ENCODE measurements around the gene PLXDC2. TPM values are rescaled to one million over a fixed set of nuclear protein-coding genes. Genes with fewer than 3 reads are reported as not detected.

PLXDC2 gene
- total and polyA plus RNA-seq, 10 of the 15 experiments (the other 5 are each of a cell fraction or from before 2014, with no cell fraction given) = 0.05 to 1.8 (median 0.14) TPM; not detected in 2

DNA sequence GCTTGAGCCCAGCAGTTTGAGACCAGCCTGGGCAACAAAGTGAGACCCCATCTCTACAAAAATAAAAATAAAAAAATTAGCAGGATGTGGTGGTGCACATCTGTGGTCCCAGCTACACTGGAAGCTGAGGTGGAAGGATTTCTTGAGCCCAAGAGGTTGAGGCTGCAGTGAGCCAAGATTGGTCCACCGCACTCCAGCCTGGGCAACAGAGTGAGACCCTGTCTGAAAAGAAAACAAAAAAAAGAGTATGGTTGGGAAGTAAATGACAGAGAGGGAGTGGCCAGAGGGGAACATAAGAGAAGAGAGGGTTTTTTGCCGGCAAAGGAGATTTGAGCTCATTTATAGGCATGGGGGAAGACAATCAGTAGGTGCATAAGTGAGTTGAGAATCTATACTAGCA, 19.7 kb downstream of the PLXDC2 start:
- ChIA-PET CTCF (no interaction called here), POLR2A (no interaction called here), RAD21 (ENCODE audit: unreplicated experiment) (no interaction called here), SMC1A (ENCODE audit: uncharacterized antibody, unreplicated experiment) (interaction anchor here (1.1 kb wide), 1 partner anchor 14 kb away, joined by 3 read pairs; no protein-coding TSS in a partner anchor)
- ATAC-seq (no peak), FAIRE-seq (no peak), DNase-seq (ENCODE audit: low read depth, low spot score) (no peak)
- no TSS peak for BruUV-seq (replicated peaks)
- Histone ChIP-seq H3K36me3 (ENCODE audit: control insufficient read depth in 2 of 2, insufficient read depth in 2 of 2, low read length in 1 of 2) (no peaks in the 10 kb centered on the region), H3K27ac (ENCODE audit: control insufficient read depth, insufficient read depth) (no peak overlapping the region), H3K4me1 (ENCODE audit: control insufficient read depth, insufficient read depth, low read length) (no peaks in the 10 kb centered on the region), H2AFZ (ENCODE audit: control insufficient read depth, low read depth, low read length) (no peak overlapping the region), H3K27me3 (replicated peaks in 1 of 2; ENCODE audit: control insufficient read depth in 2 of 2, insufficient read depth in 2 of 2, low read length in 1 of 2) (no peaks in the 10 kb centered on the region), H3K9me3 (replicated peaks; ENCODE audit: control insufficient read depth, insufficient read depth, low read length) (no peaks in the 10 kb centered on the region), H3K9ac (ENCODE audit: control insufficient read depth, insufficient read depth, low read length) (no peak overlapping the region), H3K4me3 (no peak overlapping the region), H4K20me1 (ENCODE audit: control insufficient read depth, insufficient read depth) (no peaks in the 10 kb centered on the region), H3K79me2 (ENCODE audit: control insufficient read depth, insufficient read depth, low read length) (no peaks in the 10 kb centered on the region), H3K4me2 (ENCODE audit: control insufficient read depth, insufficient read depth) (no peak overlapping the region)
- intact Hi-C loops (cut with micrococcal nuclease; ENCODE audit: unreplicated experiment) (no loop called here), in situ Hi-C loops (cut with MboI) (no loop called here)
- TF ChIP-seq IKZF2 (IDR thresholded peaks at IDR 0.05) (no peak), PML (IDR thresholded peaks at IDR 0.05; ENCODE audit: low read length) (no peak), ZNF274 (IDR thresholded peaks at IDR 0.05; ENCODE audit: insufficient read depth, insufficient read length) (no peak)
- WGBS (ENCODE audit: insufficient coverage, insufficient replicate concordance, low lambda C conversion rate, missing lambda C conversion rate) = 52% methylated on average over 2 of the region's 2 CpGs

DNA sequence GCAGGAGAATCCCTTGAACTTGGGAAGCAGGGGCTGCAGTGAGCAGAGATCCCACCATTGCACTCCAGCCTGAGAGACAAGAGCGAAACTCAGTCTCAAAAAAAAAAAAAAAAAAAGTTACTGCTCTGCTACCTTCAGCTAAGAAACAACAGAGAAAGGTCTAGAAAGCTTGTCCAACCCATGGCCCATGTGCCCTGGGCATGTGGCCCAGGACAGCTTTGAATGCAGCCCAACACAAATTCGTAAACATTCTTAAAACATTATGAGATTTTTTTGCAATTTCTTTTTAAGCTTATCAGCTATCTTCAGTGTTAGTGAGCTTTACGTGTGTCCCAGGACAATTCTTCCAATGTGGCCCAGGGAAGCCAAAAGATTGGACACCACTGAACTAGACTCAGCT, 22.9 kb downstream of the PLXDC2 start:
- DNase-seq (ENCODE audit: low read depth, low spot score) (no peak), ATAC-seq (no peak), FAIRE-seq (no peak)
- H4K20me1 ChIP-seq (ENCODE audit: control insufficient read depth, insufficient read depth) = no peaks in the 10 kb centered on the region
- whole genome bisulfite sequencing (ENCODE audit: insufficient coverage, insufficient replicate concordance, low lambda C conversion rate, missing lambda C conversion rate) = 0% methylated on average over 3 of the region's 3 CpGs
- no peaks in the 10 kb centered on the region for H3K36me3 ChIP-seq (ENCODE audit: control insufficient read depth in 2 of 2, insufficient read depth in 2 of 2, low read length in 1 of 2)
- H3K9ac ChIP-seq (ENCODE audit: control insufficient read depth, insufficient read depth, low read length) = no peak overlapping the region
- ChIA-PET CTCF (no interaction called here), RAD21 (ENCODE audit: unreplicated experiment) (no interaction called here), POLR2A (no interaction called here), SMC1A (ENCODE audit: uncharacterized antibody, unreplicated experiment) (no interaction called here)
- intact Hi-C loops (cut with micrococcal nuclease; ENCODE audit: unreplicated experiment) = no loop called here
- no peaks in the 10 kb centered on the region for H3K79me2 ChIP-seq (ENCODE audit: control insufficient read depth, insufficient read depth, low read length)
- H3K27me3 ChIP-seq (replicated peaks in 1 of 2; ENCODE audit: control insufficient read depth in 2 of 2, insufficient read depth in 2 of 2, low read length in 1 of 2) = no peaks in the 10 kb centered on the region
- in situ Hi-C loops (cut with MboI) = no loop called here
- H3K9me3 ChIP-seq (replicated peaks; ENCODE audit: control insufficient read depth, insufficient read depth, low read length) = no peaks in the 10 kb centered on the region
- H2AFZ ChIP-seq (ENCODE audit: control insufficient read depth, low read depth, low read length) = no peak overlapping the region
- no peak overlapping the region for H3K27ac ChIP-seq (ENCODE audit: control insufficient read depth, insufficient read depth)
- H3K4me2 ChIP-seq (ENCODE audit: control insufficient read depth, insufficient read depth) = no peak overlapping the region
- BruUV-seq (replicated peaks) = no TSS peak
- H3K4me3 ChIP-seq = no peak overlapping the region
- H3K4me1 ChIP-seq (ENCODE audit: control insufficient read depth, insufficient read depth, low read length) = no peaks in the 10 kb centered on the region
- TF ChIP-seq EP300 (IDR thresholded peaks at IDR 0.05; ENCODE audit: borderline replicate concordance in 1 of 2, control insufficient read depth in 1 of 2, low read depth in 2 of 2, low read length in 2 of 2) = no peak
- no peak for TF ChIP-seq SUZ12 (IDR thresholded peaks at IDR 0.05; ENCODE audit: unreplicated experiment)
- no peak for TF ChIP-seq EZH2 (IDR thresholded peaks at IDR 0.05; ENCODE audit: borderline replicate concordance, control insufficient read depth, low read depth, low read length)
- no peak for TF ChIP-seq CHD2 (IDR thresholded peaks at IDR 0.05; ENCODE audit: borderline replicate concordance, low read depth, low read length)
- no peak for TF ChIP-seq IKZF1 (conservative IDR thresholded peaks at IDR 0.05)
- no peak for TF ChIP-seq TCF3 (IDR thresholded peaks at IDR 0.05; ENCODE audit: borderline replicate concordance, insufficient read depth, low read depth, low read length)
- TF ChIP-seq NFYB (IDR thresholded peaks at IDR 0.05; ENCODE audit: insufficient read depth, low read depth, low read length) = no peak
- TF ChIP-seq MXI1 (IDR thresholded peaks at IDR 0.05; ENCODE audit: low read depth, low read length) = no peak
- TF ChIP-seq, protein P1, sequence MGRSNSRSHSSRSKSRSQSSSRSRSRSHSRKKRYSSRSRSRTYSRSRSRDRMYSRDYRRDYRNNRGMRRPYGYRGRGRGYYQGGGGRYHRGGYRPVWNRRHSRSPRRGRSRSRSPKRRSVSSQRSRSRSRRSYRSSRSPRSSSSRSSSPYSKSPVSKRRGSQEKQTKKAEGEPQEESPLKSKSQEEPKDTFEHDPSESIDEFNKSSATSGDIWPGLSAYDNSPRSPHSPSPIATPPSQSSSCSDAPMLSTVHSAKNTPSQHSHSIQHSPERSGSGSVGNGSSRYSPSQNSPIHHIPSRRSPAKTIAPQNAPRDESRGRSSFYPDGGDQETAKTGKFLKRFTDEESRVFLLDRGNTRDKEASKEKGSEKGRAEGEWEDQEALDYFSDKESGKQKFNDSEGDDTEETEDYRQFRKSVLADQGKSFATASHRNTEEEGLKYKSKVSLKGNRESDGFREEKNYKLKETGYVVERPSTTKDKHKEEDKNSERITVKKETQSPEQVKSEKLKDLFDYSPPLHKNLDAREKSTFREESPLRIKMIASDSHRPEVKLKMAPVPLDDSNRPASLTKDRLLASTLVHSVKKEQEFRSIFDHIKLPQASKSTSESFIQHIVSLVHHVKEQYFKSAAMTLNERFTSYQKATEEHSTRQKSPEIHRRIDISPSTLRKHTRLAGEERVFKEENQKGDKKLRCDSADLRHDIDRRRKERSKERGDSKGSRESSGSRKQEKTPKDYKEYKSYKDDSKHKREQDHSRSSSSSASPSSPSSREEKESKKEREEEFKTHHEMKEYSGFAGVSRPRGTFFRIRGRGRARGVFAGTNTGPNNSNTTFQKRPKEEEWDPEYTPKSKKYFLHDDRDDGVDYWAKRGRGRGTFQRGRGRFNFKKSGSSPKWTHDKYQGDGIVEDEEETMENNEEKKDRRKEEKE (IDR thresholded peaks at IDR 0.05) = no peak
- TF ChIP-seq RBBP5 (conservative IDR thresholded peaks at IDR 0.05) = no peak
- no peak for TF ChIP-seq JUND (IDR thresholded peaks at IDR 0.05; ENCODE audit: low read depth, low read length)
